ENCODE data around the gene IL21R.
"Not testable (repeated sequence)": the region's sequence is repeated elsewhere in the genome, so short reads cannot be mapped to it uniquely, and the experiment has no call there.

The IL21R gene

GRCh38 chr16:27445502-27446175, 43.7 kb downstream of the IL21R start:
- no peak for DNase-seq (ENCODE audit: low spot score)

DNA sequence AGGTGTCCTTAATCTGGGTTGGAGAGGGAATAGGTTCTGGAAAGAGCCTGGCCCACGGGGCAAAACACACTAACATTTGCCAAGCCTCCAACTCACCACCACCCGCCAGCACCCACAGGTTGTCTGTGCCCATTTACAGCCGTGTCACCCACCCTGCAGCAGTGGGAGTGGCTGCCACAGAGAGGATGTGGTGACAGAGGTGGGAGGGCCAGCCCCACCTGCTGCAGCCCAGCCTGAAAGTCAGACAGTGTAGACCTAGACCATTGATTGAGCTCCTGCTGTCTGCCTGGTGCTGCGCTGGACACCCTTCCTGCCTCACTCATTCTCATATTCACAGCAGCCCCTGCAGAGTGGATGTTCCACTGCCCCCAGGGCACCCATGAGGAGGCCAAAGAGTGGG, 44.7 kb downstream of the IL21R start:
- peak; percentile 46 for DNase-seq (ENCODE audit: low spot score)

DNA sequence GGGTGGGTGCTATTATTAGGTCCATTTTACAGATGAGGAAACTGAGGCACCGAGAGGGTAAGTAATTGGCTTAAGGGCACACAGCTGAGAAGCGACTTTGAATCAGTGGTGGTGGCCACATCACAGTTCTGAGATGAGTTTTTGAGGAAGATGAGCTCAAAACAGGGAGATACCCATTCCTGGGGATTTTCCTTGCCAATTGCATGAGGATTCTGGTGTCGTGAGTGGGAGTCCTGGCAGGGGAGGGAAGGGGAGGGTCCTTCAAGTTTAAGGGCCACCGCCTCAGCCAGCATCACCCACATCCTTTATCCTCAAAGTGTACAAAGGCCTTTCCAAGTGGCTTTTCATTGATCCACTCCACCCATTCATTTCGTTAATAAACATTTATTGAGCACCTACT, 45.3 kb downstream of the IL21R start:
- DNase-seq (ENCODE audit: low spot score) = no peak

- no peak for DNase-seq (ENCODE audit: low spot score)
Observed at GRCh38 chr16:27448532-27449433, 46.8 kb downstream of the IL21R start.

DNA sequence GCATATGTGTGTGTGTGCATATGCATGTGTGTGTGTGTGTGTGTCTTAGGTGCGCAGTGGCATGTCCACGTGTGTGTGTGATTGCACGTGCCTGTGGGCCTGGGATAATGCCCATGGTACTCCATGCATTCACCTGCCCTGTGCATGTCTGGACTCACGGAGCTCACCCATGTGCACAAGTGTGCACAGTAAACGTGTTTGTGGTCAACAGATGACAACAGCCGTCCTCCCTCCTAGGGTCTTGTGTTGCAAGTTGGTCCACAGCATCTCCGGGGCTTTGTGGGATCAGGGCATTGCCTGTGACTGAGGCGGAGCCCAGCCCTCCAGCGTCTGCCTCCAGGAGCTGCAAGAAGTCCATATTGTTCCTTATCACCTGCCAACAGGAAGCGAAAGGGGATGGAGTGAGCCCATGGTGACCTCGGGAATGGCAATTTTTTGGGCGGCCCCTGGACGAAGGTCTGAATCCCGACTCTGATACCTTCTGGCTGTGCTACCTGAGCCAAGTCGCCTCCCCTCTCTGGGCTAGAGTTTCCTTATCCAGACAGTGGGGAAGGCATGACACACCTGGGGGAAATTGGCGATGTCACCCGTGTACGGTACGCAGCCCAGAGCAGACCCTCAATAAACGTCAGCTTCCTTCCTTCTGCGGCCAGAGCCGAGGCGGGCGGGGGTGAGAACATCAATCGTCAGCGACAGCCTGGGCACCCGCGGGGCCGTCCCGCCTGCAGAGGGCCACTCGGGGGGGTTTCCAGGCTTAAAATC, 47.6 kb downstream of the IL21R start:
- DNase-seq (ENCODE audit: low spot score) = peak; percentile 73

GRCh38 chr16:27450196-27450549, 48.2 kb downstream of the IL21R start:
- no peak for DNase-seq (ENCODE audit: low spot score)

DNA sequence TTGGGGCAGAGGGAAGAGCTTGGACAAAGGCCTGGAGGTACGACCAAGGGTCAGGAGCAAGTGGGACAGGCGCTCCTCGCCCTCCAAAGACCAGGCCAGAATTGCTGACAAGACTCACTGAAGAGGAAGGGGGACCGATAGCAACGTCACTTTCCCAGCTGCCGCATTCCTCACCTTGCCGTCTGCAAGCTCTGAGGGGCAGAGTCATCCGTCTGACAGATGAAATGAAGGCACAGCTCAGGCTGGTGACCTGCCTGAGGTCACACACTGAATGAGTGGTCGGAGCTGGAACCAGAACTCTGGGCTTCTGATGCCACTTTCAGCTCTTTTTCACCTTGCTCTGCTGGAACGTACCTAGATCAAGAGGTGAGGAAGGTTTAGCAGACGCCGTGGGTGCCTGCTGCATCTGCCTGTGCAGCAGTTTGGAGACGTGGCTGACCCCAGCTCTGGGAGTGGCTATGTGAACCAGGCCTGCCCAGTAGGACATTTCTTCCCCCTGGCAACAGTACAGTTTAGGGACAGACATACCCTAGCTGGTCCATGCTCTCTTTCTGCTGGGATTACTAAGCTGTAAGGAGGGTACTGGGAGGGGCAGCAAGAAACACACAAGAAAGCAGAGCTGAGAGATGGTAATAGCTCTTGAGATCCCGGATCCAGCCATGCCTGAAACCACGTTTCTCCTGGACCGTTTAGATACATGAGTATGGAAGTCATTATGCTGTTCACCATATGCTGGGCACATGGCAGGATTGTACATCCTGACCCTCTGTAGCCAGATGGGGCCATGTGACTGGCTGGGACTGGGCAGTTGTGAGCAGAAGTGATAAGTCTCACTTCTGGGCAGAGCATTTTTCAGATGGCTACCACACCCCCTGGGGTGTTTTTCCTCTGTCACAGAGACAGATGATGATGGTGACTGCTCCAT, 50.9 kb downstream of the IL21R start:
- no peak for DNase-seq (ENCODE audit: low spot score)

DNA sequence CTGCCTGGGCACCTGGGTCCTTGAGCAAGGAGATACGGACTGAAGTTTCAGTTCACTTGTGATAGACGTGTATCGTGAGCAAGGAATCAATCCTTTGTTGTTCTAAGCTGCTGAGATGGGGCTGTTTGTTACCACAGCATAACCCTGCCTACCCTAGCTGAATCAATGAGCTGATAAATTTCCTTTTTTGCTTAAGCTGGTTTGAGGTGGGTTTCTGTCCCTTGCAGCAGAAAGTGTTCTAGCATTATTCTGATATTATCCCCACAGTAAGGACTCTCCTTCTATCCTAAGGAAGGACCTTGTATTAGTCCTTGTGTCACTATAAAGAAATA, 51.5 kb downstream of the IL21R start:
- DNase-seq (ENCODE audit: low spot score) = no peak

DNA sequence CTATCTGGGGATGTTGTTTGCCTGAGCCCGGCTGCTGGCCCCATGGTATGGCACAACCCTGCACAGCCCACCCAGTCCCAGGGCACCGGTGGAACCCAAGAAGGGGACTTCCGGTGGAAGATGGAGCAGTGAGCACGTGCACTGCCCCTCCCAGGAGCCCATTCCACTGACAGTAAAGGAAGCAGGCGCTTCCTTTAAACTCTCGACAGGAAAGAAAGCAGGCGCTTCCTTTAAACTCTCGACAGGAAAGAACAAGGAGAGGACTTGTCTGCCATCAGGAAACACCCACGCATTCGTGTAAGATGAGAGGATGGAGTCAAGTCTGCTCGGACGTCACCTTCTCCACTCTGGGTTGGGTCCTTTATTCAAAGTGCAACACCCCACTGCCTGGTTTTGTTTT, 53.7 kb downstream of the IL21R start:
- no peak for DNase-seq (ENCODE audit: low spot score)

DNA sequence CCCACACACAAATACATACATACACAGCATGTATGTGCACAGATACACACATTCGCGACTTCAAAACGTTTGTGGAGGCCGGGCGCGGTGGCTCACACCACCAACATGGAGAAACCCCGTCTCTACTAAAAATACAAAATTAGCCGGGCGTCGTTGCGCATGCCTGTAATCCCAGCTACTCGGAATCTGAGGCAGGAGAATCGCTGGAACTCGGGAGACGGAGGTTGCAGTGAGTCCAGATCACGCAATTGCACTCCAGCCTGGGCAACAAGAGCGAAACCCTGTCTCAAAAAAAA, 55.6 kb downstream of the IL21R start:
- not testable (repeated sequence) for DNase-seq (ENCODE audit: low spot score)

GRCh38 chr16:27458258-27458657, 56.3 kb downstream of the IL21R start:
- no peak for DNase-seq (ENCODE audit: low spot score)

DNA sequence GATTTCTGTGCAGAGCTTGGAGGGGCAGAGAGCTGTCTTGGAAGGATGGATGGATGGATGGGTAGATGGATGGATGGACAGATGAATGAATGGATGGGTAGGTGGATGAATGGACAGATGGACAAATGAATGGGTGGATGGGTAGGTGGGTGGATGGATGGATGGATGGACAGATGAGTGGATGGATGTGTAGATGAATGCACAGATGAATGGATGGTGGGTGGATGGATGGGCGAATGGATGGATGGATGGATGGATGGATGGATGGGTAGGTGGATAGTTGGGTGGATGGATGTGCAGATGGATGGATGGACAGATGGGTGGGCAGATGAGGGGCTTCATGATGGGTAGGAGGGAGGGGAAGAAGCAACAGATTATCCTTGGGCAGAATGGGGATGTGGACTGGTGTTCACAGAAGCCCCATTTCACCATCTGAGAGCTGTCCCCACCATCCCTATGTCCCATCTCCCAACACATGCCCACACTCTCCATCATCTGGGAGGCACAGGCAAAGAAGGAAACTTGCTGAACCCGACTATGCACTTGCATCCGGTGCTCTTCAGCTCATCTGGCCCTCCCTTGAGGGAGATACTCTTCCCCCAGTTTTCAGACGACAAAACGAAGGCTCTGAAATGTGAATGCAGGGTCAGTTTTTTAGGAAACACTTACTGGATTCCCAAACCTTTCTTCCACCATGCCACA, 57.2 kb downstream of the IL21R start:
- DNase-seq (ENCODE audit: low spot score) = no peak

DNA sequence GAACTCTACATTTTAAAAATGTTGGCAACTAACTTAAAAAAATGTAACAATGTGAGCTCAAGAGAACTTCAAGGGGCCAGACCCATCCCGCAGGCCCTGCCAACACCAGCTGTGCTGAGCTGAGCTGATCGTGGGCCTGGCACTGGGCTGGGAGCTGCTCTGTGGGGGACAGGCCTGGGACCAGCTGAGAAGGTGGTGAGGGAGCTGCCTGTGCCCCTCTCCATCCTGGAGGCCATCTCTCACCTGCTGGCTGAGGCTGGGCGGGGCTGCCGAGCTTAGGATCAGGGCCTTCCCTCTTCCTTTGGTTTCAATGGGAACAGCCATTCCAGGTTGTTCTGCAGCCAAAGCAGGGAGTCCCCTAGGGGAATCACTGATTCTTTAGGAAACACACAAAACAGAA, 58.2 kb downstream of the IL21R start:
- no peak for DNase-seq (ENCODE audit: low spot score)

DNA sequence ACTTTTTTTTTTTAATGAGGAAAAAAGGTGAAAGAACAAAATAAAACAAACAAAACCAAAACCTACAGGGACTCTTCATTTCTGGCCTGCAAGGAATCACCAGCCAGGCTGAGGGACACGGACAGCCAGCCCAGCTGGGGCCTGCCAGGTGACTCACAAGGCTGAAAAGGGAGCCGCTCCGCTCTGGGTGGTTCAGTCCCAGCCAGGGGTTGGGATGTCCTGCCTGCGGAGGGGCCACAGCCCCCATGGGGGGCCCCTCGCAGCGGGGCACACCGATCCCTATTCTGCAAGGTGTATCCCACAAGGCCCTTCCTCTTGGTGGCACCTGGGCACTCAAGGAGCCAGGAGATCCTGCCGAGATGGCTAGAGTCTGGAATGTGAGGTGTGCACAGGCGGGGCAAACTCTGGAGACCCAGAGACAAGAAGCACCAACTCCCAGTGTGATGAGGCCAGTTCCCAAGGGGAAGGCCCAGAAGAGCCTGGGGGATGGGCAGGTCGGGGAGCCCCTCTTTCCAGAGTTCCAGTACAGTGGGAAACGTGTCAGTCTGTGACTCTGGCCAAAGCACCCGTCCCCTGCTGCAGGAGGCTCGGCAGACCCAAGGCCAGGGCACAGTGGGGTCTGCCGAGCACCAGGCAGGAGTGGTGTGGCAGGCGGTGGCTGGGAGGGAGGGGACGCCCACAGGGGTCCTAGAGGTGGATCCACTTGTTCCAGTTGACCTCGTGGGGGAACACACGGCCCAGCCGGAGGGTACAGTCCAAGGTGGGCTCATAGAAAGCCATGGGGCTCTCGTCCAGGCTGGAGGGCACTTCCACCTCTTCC, 58.9 kb downstream of the IL21R start:
- DNase-seq (ENCODE audit: low spot score) = no peak

DNA sequence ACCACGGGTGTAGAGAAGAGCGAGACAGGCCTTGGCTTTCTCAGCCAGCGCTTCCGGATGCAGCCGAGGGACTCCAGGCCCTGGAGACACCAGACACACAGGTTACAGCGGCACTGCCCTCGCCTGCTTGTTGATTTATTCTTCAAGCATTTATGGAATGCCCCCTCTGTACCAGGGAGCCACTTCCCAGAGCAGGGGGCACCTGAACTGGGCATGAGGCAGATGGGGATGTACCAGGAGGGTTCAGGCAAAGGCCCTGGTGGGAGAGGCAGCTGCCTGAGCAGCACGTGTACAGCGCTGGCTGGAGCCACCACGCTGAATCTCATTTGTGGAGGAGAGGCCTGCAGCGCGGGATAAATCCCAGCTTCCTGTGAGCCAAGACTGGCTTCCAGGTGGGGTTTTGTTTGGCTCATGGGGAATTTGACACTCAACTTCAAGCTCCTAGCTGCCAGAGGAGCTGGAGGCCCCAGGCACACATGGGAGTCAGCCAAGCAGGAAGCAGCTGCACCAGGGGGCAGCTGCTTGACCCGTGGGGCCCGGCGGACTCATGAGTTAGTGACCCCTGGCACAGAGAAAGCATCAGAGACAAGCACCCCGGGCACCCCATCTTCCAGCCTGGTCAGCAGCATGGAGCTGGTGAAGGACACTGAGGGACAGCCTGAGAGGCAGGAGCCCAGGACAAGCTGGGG, 59.7 kb downstream of the IL21R start:
- no peak for DNase-seq (ENCODE audit: low spot score)

DNA sequence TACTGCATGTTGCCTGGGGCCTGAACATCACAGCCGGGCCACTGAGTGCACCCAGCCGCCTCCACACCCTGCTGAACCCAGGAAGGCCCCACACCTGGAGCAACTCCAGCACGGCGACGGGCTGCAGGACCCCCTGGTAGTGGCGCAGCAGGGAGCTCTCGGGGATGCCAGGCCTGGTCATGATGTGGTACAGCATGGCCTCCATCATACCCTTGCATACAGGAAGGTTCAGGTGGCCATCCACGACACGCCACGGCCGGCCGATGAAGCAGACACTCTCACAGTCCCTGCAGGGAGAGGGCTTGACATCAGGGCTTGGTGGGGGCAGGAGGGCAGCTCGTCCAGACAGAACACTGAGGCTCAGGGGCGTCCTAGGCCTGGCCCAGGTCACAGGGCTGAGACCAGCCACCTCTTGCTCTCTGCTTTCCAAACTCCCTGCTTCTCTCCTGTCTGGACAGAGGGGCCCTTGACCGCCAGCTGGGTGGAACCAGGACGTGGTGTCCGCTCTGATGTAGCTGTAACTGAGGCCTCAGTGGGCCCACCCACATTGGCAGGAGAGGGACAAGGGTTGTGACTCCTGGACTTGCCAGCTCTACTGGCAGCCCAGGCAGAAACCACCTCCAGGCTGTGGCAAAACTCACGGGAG, 60.3 kb downstream of the IL21R start:
- DNase-seq (ENCODE audit: low spot score) = no peak

GRCh38 chr16:27462846-27463682, 61.1 kb downstream of the IL21R start:
- DNase-seq (ENCODE audit: low spot score) = no peak

- DNase-seq (ENCODE audit: low spot score) = no peak
Observed at GRCh38 chr16:27463741-27464591, 62.0 kb downstream of the IL21R start.
